DOHH2 (cell line): Measurements from ENCODE around the gene MYEOV.

ENCODE experiments used
- CTCF ChIP-seq: fragments of 200-600 bp; sonication (generic); IDR thresholded peaks from one replicate; pipeline ENCODE4 v1.5.1; 2014; ENCODE audit warnings: antibody characterized with exemption, mild to moderate bottlenecking, low read depth, low read length; ENCODE audit not compliant: poor library complexity, severe bottlenecking
- EZH2phosphoT487 ChIP-seq: fragments of 200-600 bp; sonication (generic); IDR thresholded peaks from 2 replicates; pipeline ENCODE4 v1.6.1; 2017; ENCODE audit warnings: borderline replicate concordance, mild to moderate bottlenecking, antibody characterized with exemption, low read length, moderate library complexity, mixed read lengths

GRCh38 chr11:69301081-69301454, 7.1 kb downstream of the MYEOV start:
- TF ChIP-seq CTCF (no peak), EZH2phosphoT487 (no peak)
